K562 (cell line): ENCODE data around the gene MAP1LC3B2. TPM values are rescaled to one million over a fixed set of nuclear protein-coding genes. Genes with fewer than 3 reads are reported as not detected.
A peak's percentile ranks its signal among the peaks of the same experiment; 100 is the strongest.

ENCODE experiments used
- ATF3 ChIP-seq, 2 experiments: fragments of 450-650 bp in 1 of 2; sonication (generic) in 1 of 2; formaldehyde crosslinking in 1 of 2; IDR thresholded peaks in 1 of 2; conservative IDR thresholded peaks in 1 of 2; 2 replicates each; pipeline versions ENCODE4 v1.6.1 to v1.8.1; 2016 to 2023; ENCODE audit warnings: mild to moderate bottlenecking in 2 of 2, moderate library complexity in 2 of 2, inconsistent platforms in 1 of 2, missing genetic modification reagents in 1 of 2
- CBFA2T3 ChIP-seq: fragments of 450-650 bp; IDR thresholded peaks from 2 replicates; pipeline ENCODE4 v1.6.1; 2017
- CTBP1 ChIP-seq: fragments of 450-650 bp; IDR thresholded peaks from 2 replicates; pipeline ENCODE4 v1.6.1; 2016; ENCODE audit warnings: borderline replicate concordance
- E2F6 ChIP-seq, 2 experiments: IDR thresholded peaks; 2 replicates each; pipeline ENCODE4 v1.6.1; 2011; ENCODE audit warnings: borderline replicate concordance in 1 of 2, control low read depth in 1 of 2, low read depth in 1 of 2, low read length in 1 of 2, mild to moderate bottlenecking in 1 of 2, mixed read lengths in 1 of 2, moderate library complexity in 1 of 2; ENCODE audit not compliant: insufficient read depth in 1 of 2, insufficient read length in 1 of 2, poor library complexity in 1 of 2, severe bottlenecking in 1 of 2; ENCODE audit errors: extremely low read depth in 1 of 2
- ESRRA ChIP-seq: fragments of 450-650 bp; IDR thresholded peaks from 2 replicates; pipeline ENCODE4 v1.6.1; 2014; ENCODE audit warnings: low read depth, mild to moderate bottlenecking, moderate library complexity, borderline replicate concordance
- IRF2 ChIP-seq: sonication (generic); formaldehyde crosslinking; IDR thresholded peaks from 2 replicates; pipeline ENCODE4 v1.8.1; 2022; ENCODE audit warnings: mild to moderate bottlenecking, missing genetic modification reagents
- RBM34 ChIP-seq: fragments of 200-400 bp; formaldehyde crosslinking; IDR thresholded peaks from 2 replicates; pipeline ENCODE4 v1.6.1; 2018; ENCODE audit warnings: low read length, borderline replicate concordance; ENCODE audit not compliant: insufficient read depth
- SRF ChIP-seq, 2 experiments: fragments of 250-450, 450-650 bp in 1 of 2; sonication (Bioruptor Pico) in 1 of 2; sonication (generic) in 1 of 2; formaldehyde crosslinking; IDR thresholded peaks; 2 replicates each; pipeline versions ENCODE4 v1.5.0 to v1.5.1; 2020 to 2022; ENCODE audit warnings: mild to moderate bottlenecking in 1 of 2, missing genetic modification reagents in 1 of 2
- SUPT5H ChIP-seq: fragments of 450-650 bp; IDR thresholded peaks from 2 replicates; pipeline ENCODE4 v1.6.1; 2016
- TAF7 ChIP-seq: fragments of 450-650 bp; IDR thresholded peaks from 2 replicates; pipeline ENCODE4 v1.6.1; 2016; ENCODE audit warnings: missing genetic modification characterization, missing compliant biosample characterization
- TRIM24 ChIP-seq, 2 experiments: fragments of 450-650 bp; IDR thresholded peaks; 2 replicates each; pipeline ENCODE4 v1.6.1; 2016
- ZC3H4 ChIP-seq: sonication (generic); formaldehyde crosslinking; IDR thresholded peaks from 2 replicates; pipeline ENCODE4 v1.9.0; 2021; ENCODE audit warnings: missing genetic modification reagents, borderline replicate concordance
- ZNF212 ChIP-seq: fragments of 450-650 bp; formaldehyde crosslinking; IDR thresholded peaks from 2 replicates; pipeline ENCODE4 v1.4.0; 2020; ENCODE audit warnings: mild to moderate bottlenecking
- ZNF655 ChIP-seq: fragments of 250-450 bp; sonication (Bioruptor Pico); IDR thresholded peaks from 2 replicates; pipeline ENCODE4 v1.5.0; 2021
- ZNF696 ChIP-seq: fragments of 250-450 bp; sonication (Bioruptor Pico); conservative IDR thresholded peaks from 2 replicates; pipeline ENCODE4 v1.4.0; 2020; ENCODE audit warnings: mild to moderate bottlenecking, moderate library complexity
- polyA plus RNA-seq, 8 experiments: library from polyadenylated mRNA; depleted of rRNA in 4 of 8; stranded (reverse) in 5 of 8; unstranded in 3 of 8; fragments of >200 nt; fragmentation: Nextera tagmentation in 2 of 8; fragmentation: Illumina TruSeq in 1 of 8; extraction: Ambion mirVana in 2 of 8; extraction: Trizol in 1 of 8; gene quantifications; 2 replicates each; pipeline versions ENCODE4 v1.2.1 to v1.2.3, GENCODE V29; 2011 to 2014; ENCODE audit warnings: inconsistent platforms in 1 of 8, missing spikeins in 1 of 8
- total RNA-seq, 7 experiments: library from RNA; depleted of rRNA in 6 of 7; stranded (reverse); fragments of >200 nt in 6 of 7; fragmentation: Illumina TruSeq in 2 of 7; extraction: Trizol in 2 of 7; gene quantifications; 2 replicates each; pipeline versions ENCODE4 v1.2.1 to v1.2.3, GENCODE V29; 2011 to 2021; ENCODE audit warnings: low replicate concordance in 1 of 7
- TF ChIP-seq, protein P1 (sequence below): fragments of 250-450 bp; sonication (Bioruptor Pico); IDR thresholded peaks from 2 replicates; pipeline ENCODE4 v1.5.1; 2021; ENCODE audit warnings: mild to moderate bottlenecking
- TF ChIP-seq, protein P2 (sequence below), 2 experiments: fragments of 150-350 bp in 1 of 2; IDR thresholded peaks; 2 replicates each; pipeline ENCODE4 v1.6.1; 2012 to 2016; ENCODE audit warnings: low read depth in 2 of 2, low read length in 2 of 2, mild to moderate bottlenecking in 1 of 2, moderate library complexity in 1 of 2

The MAP1LC3B2 gene
- total and polyA plus RNA-seq, 9 of the 15 experiments (the other 6 are each of a cell fraction or from before 2014, with no cell fraction given): 0.53 to 2.8 (median 0.76) TPM; not detected in 2

DNA sequence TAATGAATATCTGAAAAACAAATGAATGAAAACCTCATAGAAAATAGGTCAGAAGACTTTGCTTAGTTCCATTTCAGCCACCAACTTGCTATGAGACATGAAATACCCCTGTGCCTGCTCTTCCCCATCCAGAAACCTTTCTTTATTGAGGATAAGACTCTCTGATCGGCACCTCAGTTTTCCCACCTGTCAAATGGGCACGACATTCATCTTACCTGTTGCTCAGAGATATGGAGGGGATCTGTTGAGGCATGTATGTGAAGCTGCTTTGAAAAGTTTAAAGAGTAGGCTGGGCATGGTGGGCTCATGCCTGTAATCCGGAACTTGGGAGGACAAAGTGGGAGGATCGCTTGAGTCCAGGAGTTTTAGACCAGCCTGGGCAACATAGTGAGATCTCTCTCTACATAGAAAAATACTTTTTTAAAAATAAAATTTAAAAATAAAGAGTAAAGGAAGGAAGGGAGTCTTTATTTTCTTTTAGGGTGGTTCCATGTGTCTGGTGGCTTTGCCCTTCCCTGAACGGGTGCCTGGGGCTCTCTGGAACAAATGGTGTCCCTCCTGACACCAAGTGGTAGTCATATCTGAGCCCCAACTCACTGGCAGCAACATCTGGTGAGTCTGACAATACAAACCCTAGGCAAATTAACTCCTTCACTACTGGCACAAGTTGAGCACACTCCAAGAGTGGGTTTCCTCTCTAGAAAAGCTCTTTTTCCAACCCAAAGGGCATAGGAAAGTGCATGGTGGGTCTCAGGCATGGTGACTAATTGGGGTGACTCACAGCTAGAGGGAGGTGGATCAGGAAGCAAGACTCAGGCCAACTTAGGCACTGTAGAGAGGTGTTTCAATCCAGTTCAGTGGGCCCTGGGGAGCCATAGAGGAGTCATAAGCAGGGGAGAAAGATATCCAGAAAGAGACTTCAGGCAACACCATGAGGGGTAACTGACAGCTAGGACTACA lies 42.1 kb downstream of the MAP1LC3B2 start (continued):
- TF ChIP-seq RBM34 (no peak), SRF (CRISPR knock-in tag; IDR thresholded peaks at IDR 0.05) (no peak), E2F6 (IDR thresholded peaks at IDR 0.05; ENCODE audit: borderline replicate concordance in 1 of 2, extremely low read depth in 1 of 2, insufficient read depth in 1 of 2, insufficient read length in 1 of 2, low read depth in 1 of 2, low read length in 1 of 2, poor library complexity in 1 of 2, severe bottlenecking in 1 of 2) (no peak), ZNF212 (CRISPR knock-in tag) (no peak), ZNF655 (CRISPR knock-in tag) (no peak), CBFA2T3 (peak; percentile 59), ATF3 (IDR thresholded peaks at IDR 0.05) (peak; percentile 83), ATF3 (CRISPR knock-in tag; conservative IDR thresholded peaks at IDR 0.05) (no peak), CTBP1 (no peak), ZNF696 (no peak), ZC3H4 (CRISPR knock-in tag) (no peak), ESRRA (no peak), TAF7 (no peak), TRIM24 (IDR thresholded peaks at IDR 0.05) (no peak), SUPT5H (no peak), IRF2 (CRISPR knock-in tag) (no peak)
- TF ChIP-seq, protein P1, sequence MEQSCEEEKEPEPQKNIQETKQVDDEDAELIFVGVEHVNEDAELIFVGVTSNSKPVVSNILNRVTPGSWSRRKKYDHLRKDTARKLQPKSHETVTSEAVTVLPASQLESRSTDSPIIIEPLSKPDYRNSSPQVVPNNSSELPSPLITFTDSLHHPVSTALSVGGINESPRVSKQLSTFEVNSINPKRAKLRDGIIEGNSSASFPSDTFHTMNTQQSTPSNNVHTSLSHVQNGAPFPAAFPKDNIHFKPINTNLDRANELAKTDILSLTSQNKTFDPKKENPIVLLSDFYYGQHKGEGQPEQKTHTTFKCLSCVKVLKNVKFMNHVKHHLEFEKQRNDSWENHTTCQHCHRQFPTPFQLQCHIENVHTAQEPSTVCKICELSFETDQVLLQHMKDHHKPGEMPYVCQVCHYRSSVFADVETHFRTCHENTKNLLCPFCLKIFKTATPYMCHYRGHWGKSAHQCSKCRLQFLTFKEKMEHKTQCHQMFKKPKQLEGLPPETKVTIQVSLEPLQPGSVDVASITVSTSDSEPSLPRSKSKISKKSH (CRISPR knock-in tag): no peak
- TF ChIP-seq, protein P2, sequence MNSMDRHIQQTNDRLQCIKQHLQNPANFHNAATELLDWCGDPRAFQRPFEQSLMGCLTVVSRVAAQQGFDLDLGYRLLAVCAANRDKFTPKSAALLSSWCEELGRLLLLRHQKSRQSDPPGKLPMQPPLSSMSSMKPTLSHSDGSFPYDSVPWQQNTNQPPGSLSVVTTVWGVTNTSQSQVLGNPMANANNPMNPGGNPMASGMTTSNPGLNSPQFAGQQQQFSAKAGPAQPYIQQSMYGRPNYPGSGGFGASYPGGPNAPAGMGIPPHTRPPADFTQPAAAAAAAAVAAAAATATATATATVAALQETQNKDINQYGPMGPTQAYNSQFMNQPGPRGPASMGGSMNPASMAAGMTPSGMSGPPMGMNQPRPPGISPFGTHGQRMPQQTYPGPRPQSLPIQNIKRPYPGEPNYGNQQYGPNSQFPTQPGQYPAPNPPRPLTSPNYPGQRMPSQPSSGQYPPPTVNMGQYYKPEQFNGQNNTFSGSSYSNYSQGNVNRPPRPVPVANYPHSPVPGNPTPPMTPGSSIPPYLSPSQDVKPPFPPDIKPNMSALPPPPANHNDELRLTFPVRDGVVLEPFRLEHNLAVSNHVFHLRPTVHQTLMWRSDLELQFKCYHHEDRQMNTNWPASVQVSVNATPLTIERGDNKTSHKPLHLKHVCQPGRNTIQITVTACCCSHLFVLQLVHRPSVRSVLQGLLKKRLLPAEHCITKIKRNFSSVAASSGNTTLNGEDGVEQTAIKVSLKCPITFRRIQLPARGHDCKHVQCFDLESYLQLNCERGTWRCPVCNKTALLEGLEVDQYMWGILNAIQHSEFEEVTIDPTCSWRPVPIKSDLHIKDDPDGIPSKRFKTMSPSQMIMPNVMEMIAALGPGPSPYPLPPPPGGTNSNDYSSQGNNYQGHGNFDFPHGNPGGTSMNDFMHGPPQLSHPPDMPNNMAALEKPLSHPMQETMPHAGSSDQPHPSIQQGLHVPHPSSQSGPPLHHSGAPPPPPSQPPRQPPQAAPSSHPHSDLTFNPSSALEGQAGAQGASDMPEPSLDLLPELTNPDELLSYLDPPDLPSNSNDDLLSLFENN (IDR thresholded peaks at IDR 0.05; ENCODE audit: low read depth in 2 of 2, low read length in 2 of 2): no peak
